ENCODE results near the gene TTC7B. TPM values are rescaled to one million over a fixed set of nuclear protein-coding genes. Genes with fewer than 3 reads are reported as not detected.

TTC7B gene
- total and polyA plus RNA-seq, 2 donors (not counting 1 experiment from before 2014, with no cell fraction given): 0.36 to 3.2 TPM

GRCh38 chr14:90582166-90582565 is 234.1 kb downstream of the TTC7B start:
- H3K27ac Mint-ChIP-seq: no peak overlapping the region
- 100% methylated on average over 3 of the region's 3 CpGs for WGBS (ENCODE audit: insufficient coverage)
- no peaks in the 10 kb centered on the region for H3K4me1 ChIP-seq (ENCODE audit: control insufficient read depth in 2 of 2, insufficient read depth in 2 of 2, low read length in 2 of 2)

GRCh38 chr14:90581745-90582144 is 234.5 kb downstream of the TTC7B start:
- no peaks in the 10 kb centered on the region for H3K9me3 ChIP-seq (ENCODE audit: control extremely low read depth in 1 of 3, control insufficient read depth in 2 of 3, insufficient read depth in 1 of 3, low read length in 2 of 3)
- no peak overlapping the region for H3K4me3 Mint-ChIP-seq
- no peak for TF ChIP-seq CTCF (IDR thresholded peaks at IDR 0.05)
- no peak for TF ChIP-seq EZH2 (IDR thresholded peaks at IDR 0.05; ENCODE audit: borderline replicate concordance, insufficient read depth, low read depth, low read length, poor library complexity, severe bottlenecking)
- ChIA-PET CTCF (no interaction called here), POLR2A (no interaction called here)
- intact Hi-C loops (cut with micrococcal nuclease): no loop called here
- no peaks in the 10 kb centered on the region for H3K79me2 ChIP-seq (ENCODE audit: control insufficient read depth, insufficient read depth, low read length)
- H3K27me3 Mint-ChIP-seq: no peaks in the 10 kb centered on the region
- no peak overlapping the region for H3K9ac ChIP-seq (ENCODE audit: low read length)
- no peak overlapping the region for H3K4me3 ChIP-seq (ENCODE audit: control extremely low read depth in 1 of 5, extremely low read depth in 1 of 5, insufficient read depth in 1 of 5, low read depth in 2 of 5, low read length in 4 of 5)
- no peaks in the 10 kb centered on the region for H3K4me1 Mint-ChIP-seq
- 97% methylated on average over 8 of the region's 8 CpGs for WGBS (ENCODE audit: insufficient coverage)
- ATAC-seq (ENCODE audit: low read depth) (no peak), DNase-seq (no peak)
- H2AFZ ChIP-seq (ENCODE audit: insufficient read depth, low read depth, low read length, poor library complexity, severe bottlenecking): no peak overlapping the region
- no peaks in the 10 kb centered on the region for H4K20me1 ChIP-seq (ENCODE audit: control insufficient read depth, insufficient read depth, low read length, poor library complexity, severe bottlenecking)
- H3K27ac Mint-ChIP-seq: no peak overlapping the region
- no peak overlapping the region for H3K4me2 ChIP-seq (replicated peaks; ENCODE audit: low read depth, low read length, poor library complexity, severe bottlenecking)
- no peak overlapping the region for H3K27ac ChIP-seq (ENCODE audit: low read length in 2 of 2)
- no peaks in the 10 kb centered on the region for H3K36me3 ChIP-seq (replicated peaks in 1 of 2; ENCODE audit: control extremely low read depth in 1 of 2, control insufficient read depth in 1 of 2, extremely low read depth in 1 of 2, insufficient read depth in 2 of 2, low read length in 1 of 2)
- H3K4me1 ChIP-seq (ENCODE audit: control insufficient read depth in 2 of 2, insufficient read depth in 2 of 2, low read length in 2 of 2): no peaks in the 10 kb centered on the region
- no peaks in the 10 kb centered on the region for H3K27me3 ChIP-seq (replicated peaks in 1 of 4; ENCODE audit: control extremely low read depth in 1 of 4, control insufficient read depth in 3 of 4, insufficient read depth in 4 of 4, low read length in 3 of 4)
- H3K9me3 Mint-ChIP-seq (ENCODE audit: insufficient read depth): no peaks in the 10 kb centered on the region

More at GRCh38 chr14:90582166-90582565, 234.1 kb downstream of the TTC7B start:
- ATAC-seq (ENCODE audit: low read depth) (no peak), DNase-seq (no peak)
- TF ChIP-seq EZH2 (IDR thresholded peaks at IDR 0.05; ENCODE audit: borderline replicate concordance, insufficient read depth, low read depth, low read length, poor library complexity, severe bottlenecking) (no peak), CTCF (IDR thresholded peaks at IDR 0.05) (no peak)
- H3K9me3 Mint-ChIP-seq (ENCODE audit: insufficient read depth): no peaks in the 10 kb centered on the region
- H3K27me3 ChIP-seq (replicated peaks in 1 of 4; ENCODE audit: control extremely low read depth in 1 of 4, control insufficient read depth in 3 of 4, insufficient read depth in 4 of 4, low read length in 3 of 4): no peaks in the 10 kb centered on the region
- no peaks in the 10 kb centered on the region for H3K79me2 ChIP-seq (ENCODE audit: control insufficient read depth, insufficient read depth, low read length)
- CTCF ChIA-PET: no interaction called here
- no peak overlapping the region for H3K27ac ChIP-seq (ENCODE audit: low read length in 2 of 2)
- H3K9me3 ChIP-seq (ENCODE audit: control extremely low read depth in 1 of 3, control insufficient read depth in 2 of 3, insufficient read depth in 1 of 3, low read length in 2 of 3): no peaks in the 10 kb centered on the region
- no peaks in the 10 kb centered on the region for H3K36me3 ChIP-seq (replicated peaks in 1 of 2; ENCODE audit: control extremely low read depth in 1 of 2, control insufficient read depth in 1 of 2, extremely low read depth in 1 of 2, insufficient read depth in 2 of 2, low read length in 1 of 2)
- no peak overlapping the region for H2AFZ ChIP-seq (ENCODE audit: insufficient read depth, low read depth, low read length, poor library complexity, severe bottlenecking)
- no peak overlapping the region for H3K9ac ChIP-seq (ENCODE audit: low read length)
- H3K4me3 ChIP-seq (ENCODE audit: control extremely low read depth in 1 of 5, extremely low read depth in 1 of 5, insufficient read depth in 1 of 5, low read depth in 2 of 5, low read length in 4 of 5): no peak overlapping the region
- H4K20me1 ChIP-seq (ENCODE audit: control insufficient read depth, insufficient read depth, low read length, poor library complexity, severe bottlenecking): no peaks in the 10 kb centered on the region
- intact Hi-C loops (cut with micrococcal nuclease): no loop called here
- H3K4me2 ChIP-seq (replicated peaks; ENCODE audit: low read depth, low read length, poor library complexity, severe bottlenecking): no peak overlapping the region
- H3K4me3 Mint-ChIP-seq: no peak overlapping the region
- POLR2A ChIA-PET: no interaction called here
- H3K4me1 Mint-ChIP-seq: no peaks in the 10 kb centered on the region
- no peaks in the 10 kb centered on the region for H3K27me3 Mint-ChIP-seq
